K562 (cell line): ENCODE data around the gene ZSCAN29. TPM values are rescaled to one million over a fixed set of nuclear protein-coding genes. Genes with fewer than 3 reads are reported as not detected.

Experiments
- CBFA2T2 ChIP-seq: fragments of 450-650 bp; conservative IDR thresholded peaks from 2 replicates; pipeline ENCODE4 v1.6.1; 2017; ENCODE audit warnings: mild to moderate bottlenecking
- CBX3 ChIP-seq, 2 experiments: IDR thresholded peaks; 1 replicate in 1 of 2; 2 replicates in 1 of 2; pipeline ENCODE4 v1.6.1; 2012; ENCODE audit warnings: inconsistent platforms in 2 of 2, low read length in 2 of 2, borderline replicate concordance in 1 of 2, control low read depth in 1 of 2
- CEBPZ ChIP-seq: fragments of 150-350 bp; IDR thresholded peaks from 2 replicates; pipeline ENCODE4 v1.6.1; 2014; ENCODE audit warnings: low read depth, mild to moderate bottlenecking, low read length, borderline replicate concordance
- CREBBP ChIP-seq: IDR thresholded peaks from one replicate; pipeline ENCODE4 v1.6.1; 2012; ENCODE audit warnings: low read depth, mild to moderate bottlenecking, control low read depth, inconsistent platforms, low read length
- CSDE1 ChIP-seq, 2 experiments: fragments of 450-650 bp; IDR thresholded peaks; 2 replicates each; pipeline ENCODE4 v1.6.1; 2016; ENCODE audit warnings: mild to moderate bottlenecking in 1 of 2
- DIDO1 ChIP-seq: fragments of 450-650 bp; IDR thresholded peaks from 2 replicates; pipeline ENCODE4 v1.6.1; 2016; ENCODE audit warnings: low read depth, missing biosample characterization, missing genetic modification characterization
- ELK1 ChIP-seq: sonication (generic); formaldehyde crosslinking; IDR thresholded peaks from 2 replicates; pipeline ENCODE4 v1.8.1; 2022; ENCODE audit warnings: missing genetic modification reagents
- EP400 ChIP-seq: fragments of 450-650 bp; IDR thresholded peaks from 2 replicates; pipeline ENCODE4 v1.6.1; 2017; ENCODE audit warnings: antibody characterized with exemption, mild to moderate bottlenecking, moderate library complexity
- GABPA ChIP-seq: fragments of 200-800 bp; sonication (Bioruptor generic); conservative IDR thresholded peaks from 2 replicates; pipeline ENCODE4 v1.6.1; 2016; ENCODE audit warnings: low read depth, missing genetic modification characterization, missing compliant biosample characterization
- HDAC1 ChIP-seq, 2 experiments: fragments of 450-650 bp; IDR thresholded peaks; 2 replicates each; pipeline ENCODE4 v1.6.1; 2016 to 2017; ENCODE audit warnings: inconsistent platforms in 1 of 2, mild to moderate bottlenecking in 1 of 2, moderate library complexity in 1 of 2
- KDM2B ChIP-seq: fragments of 250-450 bp; sonication (Bioruptor Pico); IDR thresholded peaks from 2 replicates; pipeline ENCODE4 v1.8.0; 2021; ENCODE audit warnings: mild to moderate bottlenecking, moderate library complexity
- MBD2 ChIP-seq: sonication (generic); IDR thresholded peaks from 2 replicates; pipeline ENCODE4 v1.6.1; 2016; ENCODE audit warnings: low read depth, borderline replicate concordance
- NR2C1 ChIP-seq, 2 experiments: fragments of 450-650 bp; IDR thresholded peaks; 2 replicates each; pipeline ENCODE4 v1.6.1; 2017; ENCODE audit warnings: mild to moderate bottlenecking in 2 of 2, antibody characterized with exemption in 1 of 2, inconsistent platforms in 1 of 2, missing compliant biosample characterization in 1 of 2, missing genetic modification characterization in 1 of 2
- PYGO2 ChIP-seq: fragments of 450-650 bp; IDR thresholded peaks from 2 replicates; pipeline ENCODE4 v1.6.1; 2016; ENCODE audit warnings: mild to moderate bottlenecking, missing genetic modification characterization, moderate library complexity, missing compliant biosample characterization
- SRSF9 ChIP-seq: fragments of 200-400 bp; formaldehyde crosslinking; IDR thresholded peaks from 2 replicates; pipeline ENCODE4 v1.6.1; 2017; ENCODE audit warnings: low read depth, low read length, borderline replicate concordance
- TAF15 ChIP-seq: fragments of 200-400 bp; formaldehyde crosslinking; IDR thresholded peaks from 2 replicates; pipeline ENCODE4 v1.6.1; 2017; ENCODE audit warnings: mild to moderate bottlenecking, low read depth, low read length, moderate library complexity
- XRCC5 ChIP-seq: fragments of 200-400 bp; formaldehyde crosslinking; IDR thresholded peaks from 2 replicates; pipeline ENCODE4 v1.6.1; 2017; ENCODE audit warnings: low read depth, mild to moderate bottlenecking, low read length
- ZNF592 ChIP-seq: fragments of 450-650 bp; IDR thresholded peaks from 2 replicates; pipeline ENCODE4 v1.6.1; 2017; ENCODE audit warnings: antibody characterized with exemption, mild to moderate bottlenecking
- polyA plus RNA-seq, 8 experiments: library from polyadenylated mRNA; depleted of rRNA in 4 of 8; stranded (reverse) in 5 of 8; unstranded in 3 of 8; fragments of >200 nt; fragmentation: Nextera tagmentation in 2 of 8; fragmentation: Illumina TruSeq in 1 of 8; extraction: Ambion mirVana in 2 of 8; extraction: Trizol in 1 of 8; gene quantifications; 2 replicates each; pipeline versions ENCODE4 v1.2.1 to v1.2.3, GENCODE V29; 2011 to 2014; ENCODE audit warnings: inconsistent platforms in 1 of 8, missing spikeins in 1 of 8
- total RNA-seq, 7 experiments: library from RNA; depleted of rRNA in 6 of 7; stranded (reverse); fragments of >200 nt in 6 of 7; fragmentation: Illumina TruSeq in 2 of 7; extraction: Trizol in 2 of 7; gene quantifications; 2 replicates each; pipeline versions ENCODE4 v1.2.1 to v1.2.3, GENCODE V29; 2011 to 2021; ENCODE audit warnings: low replicate concordance in 1 of 7

Gene ZSCAN29
- total and polyA plus RNA-seq, 9 of the 15 experiments (the other 6 are each of a cell fraction or from before 2014, with no cell fraction given): 2.5 to 28.6 (median 19.7) TPM

GRCh38 chr15:43329960-43330779, 40.7 kb downstream of the ZSCAN29 start, which contains the start of gene LCMT2 (continued):
- peak; percentile 34; the same call in 1 of the 2 replicates for TF ChIP-seq ZNF592
- no peak for TF ChIP-seq SRSF9
- no peak for TF ChIP-seq TAF15
- TF ChIP-seq CBX3 (IDR thresholded peaks at IDR 0.05; ENCODE audit: borderline replicate concordance in 1 of 2, low read length in 2 of 2): peak in 1 of 2 experiments; percentile 82; a peak in 1 of 3 replicates
- TF ChIP-seq KDM2B (CRISPR knock-in tag): no peak
- TF ChIP-seq CSDE1 (IDR thresholded peaks at IDR 0.05): no peak; a peak in 1 of 4 replicates
- TF ChIP-seq CREBBP: no peak
- peak; percentile 97 for TF ChIP-seq GABPA (tag)
- TF ChIP-seq HDAC1 (IDR thresholded peaks at IDR 0.05): peak in 1 of 2 experiments; percentile 95; a peak in 2 of 4 replicates
- no peak for TF ChIP-seq PYGO2
- no peak for TF ChIP-seq CBFA2T2
- 0 out of 2 replicates have a peak, but pooled peaks have one; percentile 20 for TF ChIP-seq XRCC5
- TF ChIP-seq MBD2: peak; percentile 41; the same call in 1 of the 2 replicates
- TF ChIP-seq EP400: peak; percentile 98
- peak; percentile 52; the same call in 1 of the 2 replicates for TF ChIP-seq DIDO1 (tag)
- peak; percentile 78 for TF ChIP-seq NR2C1 (IDR thresholded peaks at IDR 0.05)
- peak; percentile 76 for TF ChIP-seq NR2C1 (tag; IDR thresholded peaks at IDR 0.05)
- no peak for TF ChIP-seq CEBPZ
- TF ChIP-seq ELK1 (CRISPR knock-in tag): no peak
